Fibroblast of lung (primary cell): ENCODE results near the gene TRRAP. TPM values are rescaled to one million over a fixed set of nuclear protein-coding genes. Genes with fewer than 3 reads are reported as not detected.

Experiments used
- DNase-seq, 2 donors: peaks; one replicate each; pipeline versions ENCODE4 v3.0.0 to v3.0.0-alpha.2; 2010; ENCODE audit warnings: low read depth in 2 of 2
- H2AFZ ChIP-seq: 2 replicates; pipeline ENCODE4 v1.5.1; 2012; ENCODE audit warnings: low read length, control low read depth, inconsistent platforms
- H3K27ac ChIP-seq: 2 replicates; pipeline ENCODE4 v1.5.1; 2011; ENCODE audit warnings: low read length, control low read depth; ENCODE audit not compliant: insufficient read depth
- H3K27me3 ChIP-seq: 2 replicates; pipeline ENCODE4 v1.5.1; 2011; ENCODE audit warnings: mild to moderate bottlenecking, low read length; ENCODE audit not compliant: control insufficient read depth, insufficient read depth
- H3K36me3 ChIP-seq: 2 replicates; pipeline ENCODE4 v1.5.1; 2011; ENCODE audit warnings: low read length; ENCODE audit not compliant: control insufficient read depth, insufficient read depth
- H3K4me1 ChIP-seq: 2 replicates; pipeline ENCODE4 v1.5.1; 2011; ENCODE audit warnings: low read length; ENCODE audit not compliant: control insufficient read depth, insufficient read depth; ENCODE audit errors: extremely low read depth
- H3K4me2 ChIP-seq: 2 replicates; pipeline ENCODE4 v1.5.1; 2011; ENCODE audit warnings: low read length, control low read depth; ENCODE audit not compliant: insufficient read depth; ENCODE audit errors: extremely low read depth
- H3K4me3 ChIP-seq, 4 experiments: fragments of 200-600 bp in 1 of 4; sonication (generic) in 1 of 4; replicated peaks in 1 of 4; 2 replicates each; pipeline ENCODE4 v1.5.1; 2011 to 2016; ENCODE audit warnings: low read length in 4 of 4, low read depth in 3 of 4, mild to moderate bottlenecking in 3 of 4, control low read depth in 2 of 4, inconsistent platforms in 1 of 4, mixed read lengths in 1 of 4; ENCODE audit not compliant: insufficient read depth in 1 of 4; ENCODE audit errors: control extremely low read depth in 1 of 4
- H3K79me2 ChIP-seq: 2 replicates; pipeline ENCODE4 v1.5.1; 2012; ENCODE audit warnings: mild to moderate bottlenecking, low read length, inconsistent platforms; ENCODE audit not compliant: control insufficient read depth, insufficient read depth
- H3K9ac ChIP-seq: 2 replicates; pipeline ENCODE4 v1.5.1; 2011; ENCODE audit warnings: mild to moderate bottlenecking, low read length, control low read depth; ENCODE audit not compliant: insufficient read depth
- H3K9me3 ChIP-seq: 2 replicates; pipeline ENCODE4 v1.5.1; 2012; ENCODE audit warnings: low read depth, low read length; ENCODE audit not compliant: control insufficient read depth, insufficient read depth
- H4K20me1 ChIP-seq: 2 replicates; pipeline ENCODE4 v1.5.1; 2011; ENCODE audit warnings: low read length; ENCODE audit not compliant: control insufficient read depth, insufficient read depth; ENCODE audit errors: extremely low read depth
- EZH2 ChIP-seq: IDR thresholded peaks from 2 replicates; pipeline ENCODE4 v1.5.1; 2012; ENCODE audit warnings: low read length, control low read depth, mild to moderate bottlenecking; ENCODE audit errors: missing control alignments
- polyA plus RNA-seq, 2 donors: library from polyadenylated mRNA; depleted of rRNA in 1 of 2; stranded (reverse) in 1 of 2; unstranded in 1 of 2; fragments of >200 nt; gene quantifications; 2 replicates each; pipeline ENCODE4 v1.2.1, GENCODE V29; 2011 to 2012; ENCODE audit warnings: missing spikeins in 1 of 2
- total RNA-seq: library from RNA; depleted of rRNA; stranded (reverse); fragments of >200 nt; gene quantifications from 2 replicates; pipeline ENCODE4 v1.2.1, GENCODE V29; 2014
- TF ChIP-seq, protein P1 (sequence below), 2 donors: IDR thresholded peaks in 1 of 2; conservative IDR thresholded peaks in 1 of 2; 1 replicate in 1 of 2; 2 replicates in 1 of 2; pipeline ENCODE4 v1.5.1; 2011 to 2012; ENCODE audit warnings: low read length in 2 of 2, control low read depth in 1 of 2, inconsistent platforms in 1 of 2, low read depth in 1 of 2, mild to moderate bottlenecking in 1 of 2

TRRAP gene
- total and polyA plus RNA-seq, 2 donors (not counting 1 experiment from before 2014, with no cell fraction given) = 11.3 to 20.6 TPM

DNA sequence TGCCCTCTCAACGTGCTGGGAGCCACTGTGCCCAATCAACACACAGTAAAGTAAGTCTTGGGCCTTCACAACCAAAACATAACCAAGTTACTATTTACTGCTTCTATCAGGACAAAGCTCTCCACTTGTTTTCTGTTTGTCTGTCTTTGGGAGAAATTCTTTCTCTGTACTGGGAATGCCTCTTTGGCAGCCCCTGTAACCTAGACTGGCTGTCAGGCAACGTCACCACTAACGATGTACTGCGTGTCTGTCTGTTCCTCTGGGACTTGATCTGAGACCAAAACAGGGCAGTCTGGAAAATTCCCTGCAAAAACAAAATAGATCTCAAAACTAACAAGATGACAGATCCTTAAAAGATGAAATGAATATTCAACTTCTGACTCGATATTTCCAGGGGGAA lies 152.6 kb downstream of the TRRAP start:
- Histone ChIP-seq H3K4me3 (no peak overlapping the region), H2AFZ (no peak overlapping the region), H3K27me3 (no peaks in the 10 kb centered on the region), H3K36me3 (peaks cover 36% of the 10 kb centered on the region), H3K9me3 (no peaks in the 10 kb centered on the region), H3K4me2 (no peak overlapping the region), H3K27ac (no peak overlapping the region), H3K9ac (no peak overlapping the region), H4K20me1 (no peaks in the 10 kb centered on the region), H3K4me1 (no peaks in the 10 kb centered on the region), H3K79me2 (no peaks in the 10 kb centered on the region)
- TF ChIP-seq EZH2 = no peak
- TF ChIP-seq, protein P1, sequence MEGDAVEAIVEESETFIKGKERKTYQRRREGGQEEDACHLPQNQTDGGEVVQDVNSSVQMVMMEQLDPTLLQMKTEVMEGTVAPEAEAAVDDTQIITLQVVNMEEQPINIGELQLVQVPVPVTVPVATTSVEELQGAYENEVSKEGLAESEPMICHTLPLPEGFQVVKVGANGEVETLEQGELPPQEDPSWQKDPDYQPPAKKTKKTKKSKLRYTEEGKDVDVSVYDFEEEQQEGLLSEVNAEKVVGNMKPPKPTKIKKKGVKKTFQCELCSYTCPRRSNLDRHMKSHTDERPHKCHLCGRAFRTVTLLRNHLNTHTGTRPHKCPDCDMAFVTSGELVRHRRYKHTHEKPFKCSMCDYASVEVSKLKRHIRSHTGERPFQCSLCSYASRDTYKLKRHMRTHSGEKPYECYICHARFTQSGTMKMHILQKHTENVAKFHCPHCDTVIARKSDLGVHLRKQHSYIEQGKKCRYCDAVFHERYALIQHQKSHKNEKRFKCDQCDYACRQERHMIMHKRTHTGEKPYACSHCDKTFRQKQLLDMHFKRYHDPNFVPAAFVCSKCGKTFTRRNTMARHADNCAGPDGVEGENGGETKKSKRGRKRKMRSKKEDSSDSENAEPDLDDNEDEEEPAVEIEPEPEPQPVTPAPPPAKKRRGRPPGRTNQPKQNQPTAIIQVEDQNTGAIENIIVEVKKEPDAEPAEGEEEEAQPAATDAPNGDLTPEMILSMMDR (conservative IDR thresholded peaks at IDR 0.05 in 1 of 2, IDR thresholded peaks at IDR 0.05 in 1 of 2; ENCODE audit: low read depth in 1 of 2, low read length in 2 of 2) = no peak
- no peak for DNase-seq

DNA sequence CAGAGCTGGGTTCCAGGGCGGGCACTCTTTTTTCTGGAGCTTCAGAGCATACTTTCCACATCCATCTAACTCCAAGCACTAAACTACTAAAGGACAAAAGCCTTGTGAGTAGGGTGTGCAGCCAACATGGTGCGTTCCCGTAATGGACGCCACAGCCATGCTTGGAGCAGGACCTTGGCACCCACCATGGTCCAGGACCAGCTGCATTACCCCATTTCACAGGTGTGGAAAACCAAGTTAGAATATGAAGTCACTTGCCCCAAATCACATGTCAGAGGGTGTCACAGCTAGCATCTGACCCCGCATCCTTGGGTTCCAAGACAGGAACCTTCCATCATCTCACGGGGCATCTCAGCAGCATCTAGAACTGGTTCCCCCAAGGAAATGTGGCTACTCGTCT lies 153.2 kb downstream of the TRRAP start:
- H3K9ac ChIP-seq = no peak overlapping the region
- H4K20me1 ChIP-seq = no peaks in the 10 kb centered on the region
- no peak for TF ChIP-seq EZH2
- TF ChIP-seq, protein P1 (conservative IDR thresholded peaks at IDR 0.05 in 1 of 2, IDR thresholded peaks at IDR 0.05 in 1 of 2; ENCODE audit: low read depth in 1 of 2, low read length in 2 of 2) = no peak
- no peaks in the 10 kb centered on the region for H3K4me1 ChIP-seq
- no peak for DNase-seq
- no peak overlapping the region for H3K4me2 ChIP-seq
- no peaks in the 10 kb centered on the region for H3K9me3 ChIP-seq
- H3K36me3 ChIP-seq = peaks cover 39% of the 10 kb centered on the region
- no peak overlapping the region for H2AFZ ChIP-seq
- no peak overlapping the region for H3K27ac ChIP-seq
- no peaks in the 10 kb centered on the region for H3K79me2 ChIP-seq
- H3K4me3 ChIP-seq = no peak overlapping the region
- H3K27me3 ChIP-seq = no peaks in the 10 kb centered on the region

DNA sequence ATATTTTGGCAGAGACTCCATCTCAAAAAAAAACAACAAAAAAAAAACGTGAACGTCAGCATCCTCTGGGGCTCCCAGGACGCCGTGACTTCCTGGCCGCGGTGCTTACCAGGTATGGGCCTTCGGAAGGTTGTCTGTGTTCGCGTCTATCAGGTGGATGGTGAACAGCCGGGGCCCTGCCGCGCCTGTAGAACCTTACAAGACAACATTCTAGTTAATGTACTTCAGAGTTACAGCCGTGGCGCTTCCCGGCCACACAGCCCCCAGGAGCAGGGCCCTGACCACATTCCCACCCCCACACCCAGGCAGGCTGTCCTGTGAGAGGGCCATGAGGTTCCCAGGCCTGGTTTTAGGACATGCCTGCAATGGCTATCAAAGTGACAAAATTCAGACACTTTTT lies 154.6 kb downstream of the TRRAP start:
- Histone ChIP-seq H3K4me3 (no peak overlapping the region), H3K27me3 (no peaks in the 10 kb centered on the region), H3K79me2 (no peaks in the 10 kb centered on the region), H2AFZ (no peak overlapping the region), H3K27ac (no peak overlapping the region), H4K20me1 (no peaks in the 10 kb centered on the region), H3K4me1 (peaks cover 2% of the 10 kb centered on the region), H3K4me2 (no peak overlapping the region), H3K36me3 (peaks cover 46% of the 10 kb centered on the region), H3K9me3 (no peaks in the 10 kb centered on the region), H3K9ac (no peak overlapping the region)
- no peak for TF ChIP-seq EZH2
- TF ChIP-seq, protein P1 (conservative IDR thresholded peaks at IDR 0.05 in 1 of 2, IDR thresholded peaks at IDR 0.05 in 1 of 2; ENCODE audit: low read depth in 1 of 2, low read length in 2 of 2) = no peak
- DNase-seq = no peak
